T-helper 1 cell treated with Interleukin-12 subunit alpha and Interleukin-12 subunit beta and Interleukin-4 antibody, amounts not matched to agents 30 ng/mL and 1 ng/mL, for 36 hours (primary cell): ENCODE data around the gene PLA2G1B. TPM values are rescaled to one million over a fixed set of nuclear protein-coding genes. Genes with fewer than 3 reads are reported as not detected.

ENCODE experiments used
- intact Hi-C: fragments of 100-400 bp; cut with micrococcal nuclease; formaldehyde crosslinking; loops from one replicate; pipeline ENCODE4 v1.15.1; 2024
- total RNA-seq: library from RNA; stranded (reverse); gene quantifications from 2 replicates; pipeline ENCODE4 v1.2.3, GENCODE V29; 2022

Gene PLA2G1B
- not detected in 2 replicates for total RNA-seq

GRCh38 chr12:120327593-120327992 lies at the start of gene PLA2G1B:
Gene PLA2G1B, minus strand, starts transcription at chr12:120327779. Its CDS starts 26 bp downstream, at chr12:120327753.
- intact Hi-C loops: no loop called here

DNA sequence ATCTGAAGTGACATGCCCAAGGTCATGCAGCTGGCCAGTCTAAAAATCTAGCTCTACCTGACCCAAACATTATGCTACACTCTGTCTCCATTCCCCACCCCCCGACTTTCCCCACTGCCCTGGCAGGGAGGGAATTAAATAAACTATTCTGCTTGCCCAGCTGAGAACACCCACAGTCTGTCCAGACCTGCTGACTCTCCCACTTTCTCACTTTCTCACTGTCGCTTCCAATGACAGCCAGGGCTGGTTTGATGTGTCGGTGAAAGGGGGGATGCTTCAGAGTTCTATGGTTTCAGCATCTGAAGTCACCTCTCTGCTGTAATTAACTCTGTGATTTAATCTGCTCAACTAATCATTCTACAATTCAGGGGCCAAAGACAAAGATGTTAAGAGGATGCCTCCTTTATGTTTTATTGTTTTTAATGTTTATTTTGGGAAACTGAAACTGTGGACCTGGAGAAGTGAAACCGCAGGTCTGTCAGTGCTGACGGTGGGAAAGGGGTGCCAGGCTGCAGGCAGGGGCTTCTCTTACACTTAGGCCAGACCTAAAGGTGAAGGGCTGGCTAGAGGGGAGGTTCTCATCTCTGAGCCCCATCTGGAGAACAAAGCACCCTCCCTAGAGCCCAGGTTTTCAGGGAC lies 49.5 kb upstream of the PLA2G1B start:
- intact Hi-C loops: no loop called here

DNA sequence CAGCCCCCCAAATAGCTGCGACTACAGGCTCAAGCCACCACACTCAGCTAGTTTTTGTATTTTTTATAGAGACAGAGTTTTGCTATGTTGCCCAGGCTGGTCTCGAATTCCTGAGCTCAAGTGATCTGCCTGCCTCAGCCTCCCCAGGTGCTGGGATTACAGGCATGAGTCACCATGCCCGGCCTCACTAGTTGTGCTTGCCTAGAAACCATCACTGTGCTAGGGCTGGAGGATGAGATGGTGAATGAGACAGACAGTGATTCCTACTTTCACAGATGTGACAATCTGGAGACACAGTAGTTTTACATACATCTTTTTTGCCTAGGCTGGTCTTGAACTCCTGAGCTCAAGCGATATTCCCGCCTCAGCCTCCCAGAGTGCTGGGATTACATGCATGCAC lies 48.8 kb upstream of the PLA2G1B start:
- intact Hi-C loops: no loop called here

- intact Hi-C loops: no loop called here
Measured at GRCh38 chr12:120376009-120376408, 48.4 kb upstream of the PLA2G1B start.

- intact Hi-C loops: no loop called here
Measured at GRCh38 chr12:120373683-120374082, 46.1 kb upstream of the PLA2G1B start.

DNA sequence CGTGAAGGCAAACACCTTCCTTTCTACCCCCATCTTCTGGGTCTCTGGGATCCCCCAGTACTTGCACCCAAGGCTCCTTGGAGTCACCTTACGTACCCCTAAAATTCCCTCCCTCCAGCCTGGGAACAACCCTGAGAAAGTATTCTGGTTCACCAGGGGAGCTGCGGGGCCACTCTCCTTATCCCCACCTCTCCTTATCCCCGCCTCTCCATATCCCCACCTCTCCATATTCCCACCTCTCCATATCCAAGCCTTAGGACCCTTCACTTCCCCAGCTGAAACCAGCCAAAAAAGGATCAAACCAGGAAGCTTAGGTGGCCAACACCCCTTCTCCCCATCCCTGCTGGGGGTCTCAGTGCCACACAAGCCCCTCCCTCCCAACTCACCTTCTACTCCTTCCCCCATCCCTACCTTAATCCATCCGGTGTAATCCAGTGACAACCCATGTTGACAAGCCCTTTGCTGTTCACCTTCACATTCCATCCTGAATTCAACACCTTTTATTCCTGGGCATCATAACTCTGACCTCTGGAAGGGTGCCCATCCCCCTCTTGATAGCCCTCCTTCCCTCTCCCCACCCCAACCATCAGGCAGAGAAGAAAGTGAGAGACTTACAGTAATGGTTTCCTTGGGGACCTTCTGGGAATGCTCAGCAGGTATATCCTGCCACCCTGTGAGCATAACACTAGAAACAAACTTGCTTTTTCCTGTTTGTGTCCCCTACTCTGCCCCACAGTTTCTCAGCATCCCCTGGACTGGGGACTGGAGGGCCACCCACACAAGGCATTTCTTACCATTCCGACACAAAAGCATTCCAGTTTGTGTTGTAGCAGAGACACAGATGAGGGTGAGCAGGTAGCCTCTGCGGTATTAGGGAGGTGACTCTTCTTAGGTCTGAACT lies 43.0 kb upstream of the PLA2G1B start:
- intact Hi-C loops: no loop called here

DNA sequence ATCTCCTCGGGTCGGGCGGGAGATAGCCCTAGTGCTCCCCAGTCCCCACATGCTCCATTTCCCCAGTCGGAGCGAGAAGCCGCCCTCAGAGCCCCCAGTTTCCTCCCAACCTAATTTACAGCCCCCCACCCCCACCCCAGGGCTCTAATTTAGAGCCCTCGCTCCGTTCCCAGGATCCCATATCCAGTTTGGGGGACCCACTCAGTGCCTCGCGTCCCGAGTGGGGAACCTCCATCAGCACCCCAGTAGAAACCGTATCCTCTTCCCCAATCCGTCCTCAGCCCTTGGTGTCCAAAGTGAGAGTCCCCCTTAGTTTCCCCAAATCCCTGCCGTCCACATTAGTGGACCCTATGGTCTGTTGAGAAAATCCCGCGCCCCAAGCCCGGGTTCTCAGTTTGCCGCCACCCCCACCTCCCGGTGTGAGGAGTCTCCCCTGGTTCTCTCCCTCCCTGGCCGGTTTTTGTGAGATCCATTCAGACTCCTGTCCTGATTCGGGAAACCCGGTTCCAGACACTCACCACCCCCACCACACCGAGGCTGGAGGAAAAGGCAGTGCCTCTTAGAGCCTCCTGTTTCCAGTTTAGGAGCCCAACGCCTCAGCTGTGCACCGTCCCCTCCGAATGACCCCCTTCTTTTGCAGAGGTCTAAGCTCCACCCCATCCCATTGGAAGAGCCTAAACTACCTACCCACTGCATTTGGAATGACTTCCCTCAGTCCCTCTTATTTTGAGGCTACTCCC lies 42.2 kb upstream of the PLA2G1B start:
- intact Hi-C loops: no loop called here

- intact Hi-C loops: no loop called here
Measured at GRCh38 chr12:120368789-120369602, 41.4 kb upstream of the PLA2G1B start, which contains the start of gene MSI1. Gene MSI1, minus strand, starts transcription at chr12:120369164. Its CDS starts 73 bp downstream, at chr12:120369091.

DNA sequence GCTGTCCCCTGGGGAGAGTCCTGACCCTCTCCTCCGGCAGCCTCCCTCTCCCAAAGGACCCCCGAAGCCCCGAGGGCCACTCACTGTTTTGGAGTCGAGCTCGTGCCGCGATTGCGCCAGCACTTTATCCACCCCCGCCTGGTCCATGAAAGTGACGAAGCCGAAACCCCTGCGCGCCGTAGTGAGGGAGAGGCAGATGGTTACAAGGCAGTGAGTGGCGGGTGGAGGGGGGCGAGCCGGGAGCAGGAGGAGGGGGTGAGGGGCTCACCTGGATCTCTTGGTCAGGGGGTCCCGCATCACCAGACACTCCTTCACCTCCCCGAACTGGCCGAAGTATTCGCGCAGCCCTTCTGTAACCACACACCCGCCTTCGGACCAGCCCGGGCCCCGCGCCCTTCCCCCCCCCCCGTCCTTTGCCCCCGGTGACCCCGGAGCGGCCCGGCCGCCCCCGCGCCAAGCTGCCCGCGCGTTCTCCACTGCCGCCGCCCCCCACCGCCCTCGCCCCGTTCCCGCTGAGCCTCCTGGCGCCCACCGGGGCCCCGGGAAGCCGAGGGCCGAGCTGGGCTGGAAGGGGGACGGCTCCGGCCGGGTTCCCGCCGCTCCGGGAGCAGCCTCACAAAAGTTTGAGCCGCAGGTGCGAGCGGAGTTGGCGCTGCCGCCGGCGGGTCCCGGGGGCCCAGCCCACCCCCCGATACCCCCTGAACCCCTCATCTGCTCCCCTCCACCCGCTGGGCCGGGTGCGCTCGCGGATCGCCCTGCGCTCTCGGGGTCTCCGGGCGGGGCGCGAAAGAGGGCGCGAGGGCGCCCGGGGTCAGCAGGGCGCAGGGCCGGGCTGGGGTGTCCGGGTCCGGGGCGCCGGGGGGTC lies 40.6 kb upstream of the PLA2G1B start:
- intact Hi-C loops: no loop called here

- intact Hi-C loops: no loop called here
Measured at GRCh38 chr12:120367233-120367923, 39.8 kb upstream of the PLA2G1B start.

- intact Hi-C loops: no loop called here
Measured at GRCh38 chr12:120366845-120367232, 39.3 kb upstream of the PLA2G1B start.

DNA sequence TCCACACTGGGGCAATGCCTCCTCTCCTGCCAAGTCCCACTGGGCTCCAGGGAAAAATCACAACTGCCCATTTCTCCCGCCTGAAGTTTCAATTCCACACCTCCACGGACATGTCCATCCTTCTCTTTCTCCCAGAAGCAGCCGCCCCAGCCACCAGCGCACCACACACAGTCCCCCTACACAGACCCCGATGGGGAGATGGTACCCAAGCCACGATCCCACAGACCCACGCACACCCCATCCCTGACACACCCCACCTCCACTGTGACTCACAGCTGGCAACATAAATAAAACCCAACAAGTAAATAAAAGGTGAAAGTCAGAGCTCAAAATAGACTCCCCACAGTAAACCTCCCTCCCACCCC lies 38.7 kb upstream of the PLA2G1B start:
- intact Hi-C loops: no loop called here

DNA sequence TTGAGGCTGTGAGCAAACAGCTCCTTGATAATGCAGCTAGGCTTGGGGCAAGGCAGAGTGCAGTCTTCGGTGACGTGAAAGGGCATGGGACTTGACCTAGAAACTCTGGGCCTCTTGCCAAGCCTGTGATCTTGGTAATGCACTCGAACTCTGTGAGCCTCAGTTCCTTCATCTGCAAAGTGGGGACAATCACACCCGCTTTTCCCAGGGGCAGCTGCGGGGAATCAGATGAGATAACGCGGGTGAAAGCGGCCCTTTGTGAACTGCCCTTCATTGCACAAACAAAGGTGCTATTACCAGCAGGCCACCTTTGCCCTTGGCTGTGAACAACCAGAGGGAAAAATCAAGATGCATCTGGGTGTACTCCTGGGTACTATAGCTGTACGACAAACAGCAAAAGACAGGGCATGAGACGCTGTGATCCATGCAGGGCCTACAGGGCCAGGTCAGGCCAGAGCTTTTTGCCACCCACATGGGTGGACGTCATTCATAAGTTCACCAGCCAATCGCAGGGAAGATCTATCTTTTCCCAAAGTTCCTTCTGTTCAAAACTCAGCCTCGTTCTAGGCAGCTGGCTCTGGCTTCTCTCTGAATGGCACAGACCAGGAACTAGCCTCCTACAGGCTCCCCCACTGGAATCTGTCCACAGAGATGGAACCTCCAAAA lies 38.2 kb upstream of the PLA2G1B start:
- intact Hi-C loops: no loop called here

DNA sequence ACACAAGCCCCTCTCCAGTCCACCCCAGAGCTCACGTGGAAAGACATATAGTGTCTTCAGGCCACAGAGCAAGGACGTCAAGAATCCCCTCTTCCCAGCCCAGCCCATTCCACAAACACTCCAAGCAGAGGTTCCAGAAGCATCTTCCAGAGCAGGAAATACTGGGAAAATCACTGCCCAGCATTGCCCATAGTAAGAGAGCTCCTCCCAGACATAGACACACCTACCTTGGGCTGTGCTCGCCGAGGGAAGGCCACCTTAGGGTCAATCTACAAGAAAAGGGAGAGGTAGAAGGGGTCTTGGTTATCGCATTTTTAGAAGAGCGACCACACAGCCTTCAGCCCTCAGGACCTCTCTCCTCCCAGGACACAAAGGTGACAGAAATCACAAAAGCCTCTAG lies 36.9 kb upstream of the PLA2G1B start:
- intact Hi-C loops: no loop called here

DNA sequence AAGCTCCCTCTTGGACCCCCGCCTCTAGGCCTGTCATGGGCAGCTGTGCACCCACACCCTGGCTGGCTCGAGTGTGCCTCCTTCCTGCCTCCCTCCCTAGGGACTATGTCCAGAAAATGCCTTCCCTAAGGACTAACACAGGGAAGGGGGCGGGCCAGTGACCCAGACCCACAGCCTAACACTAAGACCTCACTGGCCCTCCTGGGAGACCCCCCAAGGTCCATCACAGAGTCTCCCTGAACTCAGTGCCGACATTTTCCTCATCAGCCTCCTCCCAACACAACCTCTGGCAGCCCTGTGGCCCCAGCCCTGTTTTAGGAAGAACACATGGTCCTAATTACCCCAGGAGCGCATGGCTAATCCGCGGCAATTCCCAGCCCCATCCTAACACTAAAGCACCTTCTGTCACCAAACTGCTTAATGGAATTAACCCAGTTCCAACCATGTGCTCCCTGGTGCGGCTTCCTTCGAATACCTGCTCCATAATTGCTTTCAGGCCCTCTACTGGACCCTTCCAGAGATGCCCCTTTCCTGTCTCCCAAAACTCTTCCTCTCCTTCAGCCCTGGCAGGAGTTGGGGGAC lies 35.8 kb upstream of the PLA2G1B start:
- intact Hi-C loops: no loop called here

- intact Hi-C loops: no loop called here
Measured at GRCh38 chr12:120362516-120363273, 35.1 kb upstream of the PLA2G1B start.

GRCh38 chr12:120361506-120362208 lies 34.1 kb upstream of the PLA2G1B start:
- intact Hi-C loops: no loop called here
